IPS DF 6.9 (cell line): ENCODE measurements around the gene PSMA7.
"Not testable (repeated sequence)": the region's sequence is repeated elsewhere in the genome, so short reads cannot be mapped to it uniquely, and the experiment has no call there.

Experiments used
- DNase-seq: peaks from one replicate; pipeline ENCODE4 v3.0.0-alpha.2; 2013; ENCODE audit warnings: low read depth, low spot score
- H3K27ac ChIP-seq: one replicate; pipeline ENCODE4 v1.5.1; 2013; ENCODE audit warnings: low read length, control low read depth
- H3K27me3 ChIP-seq: 2 replicates; pipeline ENCODE4 v1.6.1; 2013; ENCODE audit warnings: mild to moderate bottlenecking, low read length; ENCODE audit not compliant: control insufficient read depth, insufficient read depth
- H3K36me3 ChIP-seq: 2 replicates; pipeline ENCODE4 v1.6.1; 2013; ENCODE audit warnings: low read length; ENCODE audit not compliant: control insufficient read depth, insufficient read depth
- H3K4me1 ChIP-seq: 2 replicates; pipeline ENCODE4 v1.6.1; 2013; ENCODE audit warnings: low read length; ENCODE audit not compliant: control insufficient read depth, insufficient read depth
- H3K4me3 ChIP-seq: 2 replicates; pipeline ENCODE4 v1.5.1; 2013; ENCODE audit warnings: mild to moderate bottlenecking, low read length
- H3K9me3 ChIP-seq: 2 replicates; pipeline ENCODE4 v1.6.1; 2013; ENCODE audit warnings: low read length, inconsistent platforms; ENCODE audit not compliant: control insufficient read depth, insufficient read depth
- WGBS: extraction: QIAGEN DNeasy Blood & Tissue Kit; methylation state at CpG from one replicate; pipeline ENCODE4 v1.1.7; 2013; ENCODE audit warnings: mixed read lengths, missing lambda C conversion rate; ENCODE audit not compliant: insufficient read length, insufficient coverage; 5-methylcytosine and 5-hydroxymethylcytosine counted together

Gene PSMA7

DNA sequence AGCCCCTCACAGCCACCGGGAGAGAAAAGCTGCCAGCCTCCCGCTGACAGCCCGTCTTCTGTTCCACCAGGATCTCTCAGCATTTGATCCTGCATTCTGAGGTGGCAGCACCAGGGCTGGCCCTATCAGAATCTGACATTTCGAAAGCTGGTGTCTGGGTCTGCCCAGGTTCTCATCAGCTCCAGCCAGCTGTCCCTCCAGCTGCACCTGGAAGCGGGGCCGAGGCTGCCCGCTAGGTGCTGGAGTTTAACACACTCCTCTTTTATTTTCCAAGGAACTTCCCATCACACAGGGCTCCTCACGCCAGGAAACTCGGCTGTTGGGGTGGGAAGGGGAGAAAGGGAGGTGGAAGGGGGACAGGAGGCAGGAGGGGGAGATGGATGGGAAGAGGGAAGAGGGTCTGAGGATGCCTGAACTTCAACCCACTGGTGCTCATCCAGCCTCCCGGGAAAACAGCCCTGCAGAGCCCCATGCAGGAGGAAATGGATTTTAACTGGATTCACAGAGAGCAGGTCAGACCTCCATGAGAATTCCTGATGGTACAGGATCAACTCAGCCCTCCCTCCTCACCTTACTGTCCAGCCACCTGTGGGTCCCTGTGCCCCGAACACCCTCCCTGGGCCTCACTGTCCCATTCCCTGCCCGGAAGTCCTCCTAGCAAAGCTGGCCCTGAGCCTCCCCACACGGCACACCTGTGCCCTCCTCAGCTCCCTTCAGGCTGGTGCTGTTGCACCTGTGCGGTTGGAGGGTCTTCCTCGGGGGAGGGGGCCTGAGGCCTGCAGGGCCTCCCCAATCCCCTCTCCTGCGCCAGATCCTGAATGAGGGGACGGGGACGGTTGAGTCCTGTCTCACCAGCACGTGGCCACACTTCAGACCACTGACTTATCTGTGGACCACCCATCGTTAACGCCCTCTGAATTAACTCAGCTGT is 24.8 kb downstream of the PSMA7 start:
- no peak for DNase-seq
- no CpG with 5 or more reads among the region's 21 CpGs for WGBS
- Histone ChIP-seq H3K9me3 (no peaks in the 10 kb centered on the region), H3K36me3 (no peaks in the 10 kb centered on the region), H3K4me3 (no peak overlapping the region), H3K4me1 (no peaks in the 10 kb centered on the region), H3K27ac (no peak overlapping the region), H3K27me3 (no peaks in the 10 kb centered on the region)

DNA sequence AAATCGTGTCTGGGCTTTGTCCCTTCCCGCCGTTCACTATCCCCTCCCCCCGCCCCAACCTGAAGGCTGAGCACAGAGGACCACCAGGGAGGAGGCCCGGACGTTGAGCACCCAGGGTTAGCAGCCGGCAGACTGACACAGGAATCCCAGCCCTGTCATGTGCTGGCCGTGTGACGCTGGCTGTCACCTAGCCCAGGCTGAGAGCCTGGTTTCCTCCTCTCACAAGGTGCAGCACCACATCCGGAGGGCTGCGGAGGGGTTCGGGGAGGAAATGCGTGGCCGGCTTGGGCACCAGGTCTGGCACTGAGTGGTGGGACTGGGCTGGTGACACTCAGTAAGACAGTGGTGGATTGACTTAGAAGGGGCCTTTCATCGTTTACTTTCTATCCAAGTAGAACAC is 25.5 kb downstream of the PSMA7 start:
- no CpG with 5 or more reads among the region's 15 CpGs for WGBS
- Histone ChIP-seq H3K4me3 (no peak overlapping the region), H3K36me3 (no peaks in the 10 kb centered on the region), H3K4me1 (no peaks in the 10 kb centered on the region), H3K9me3 (no peaks in the 10 kb centered on the region), H3K27ac (no peak overlapping the region), H3K27me3 (no peaks in the 10 kb centered on the region)
- DNase-seq = no peak

DNA sequence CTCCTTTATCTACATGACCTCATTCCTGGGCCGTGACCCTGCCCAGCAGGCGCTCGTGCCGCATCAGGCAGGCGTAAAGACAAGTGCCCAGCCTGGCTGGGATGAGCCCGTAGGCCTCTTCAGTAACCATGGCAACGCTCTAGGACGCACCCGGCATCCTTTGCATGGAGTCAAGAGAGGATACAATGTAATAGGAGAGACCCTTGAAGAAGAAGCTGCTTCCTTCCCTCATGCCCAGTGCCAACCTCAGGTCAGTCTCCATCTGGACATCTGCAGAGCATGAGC is 25.9 kb downstream of the PSMA7 start:
- no peak overlapping the region for H3K4me3 ChIP-seq
- no peaks in the 10 kb centered on the region for H3K9me3 ChIP-seq
- no peaks in the 10 kb centered on the region for H3K4me1 ChIP-seq
- H3K27me3 ChIP-seq = no peaks in the 10 kb centered on the region
- H3K36me3 ChIP-seq = no peaks in the 10 kb centered on the region
- DNase-seq = no peak
- H3K27ac ChIP-seq = no peak overlapping the region
- WGBS = no CpG with 5 or more reads among the region's 9 CpGs

DNA sequence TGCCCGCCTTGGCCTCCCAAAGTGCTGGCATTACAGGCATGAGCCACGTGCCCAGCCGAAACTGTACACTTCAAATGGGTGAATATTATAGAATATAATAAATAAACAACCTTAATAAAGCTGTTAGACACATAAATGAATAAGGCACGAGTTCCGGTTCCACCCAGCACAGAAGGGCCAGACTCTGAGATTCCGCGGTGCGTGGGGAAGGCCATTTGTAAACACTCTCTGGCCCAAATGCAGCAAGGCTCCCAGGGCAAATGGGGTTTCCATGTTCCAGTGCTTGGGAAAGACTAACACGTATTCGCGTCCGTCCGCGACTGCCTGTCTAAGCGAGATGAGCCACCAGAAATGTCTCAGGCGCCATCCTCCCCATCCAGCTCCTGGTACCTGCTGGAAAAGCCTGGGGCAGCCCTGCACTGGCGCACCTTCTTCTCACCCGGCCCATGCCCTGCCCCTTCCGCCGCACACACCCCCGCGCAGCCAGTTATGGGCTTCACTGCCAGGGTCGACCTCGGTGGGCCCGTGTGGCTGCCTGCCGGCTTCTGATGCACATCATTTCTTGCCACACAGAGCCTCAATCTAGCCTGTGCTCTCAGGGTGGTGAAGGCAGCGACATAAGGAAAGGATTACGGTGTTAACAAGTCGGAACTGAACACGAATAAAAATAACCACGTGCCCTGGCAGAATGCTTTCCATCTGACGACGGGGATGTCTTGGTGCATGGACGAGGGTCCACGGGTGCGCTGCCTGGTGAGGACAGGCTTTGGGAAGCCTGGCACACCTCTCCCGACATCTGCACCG is 26.4 kb downstream of the PSMA7 start:
- Histone ChIP-seq H3K4me1 (no peaks in the 10 kb centered on the region), H3K27me3 (no peaks in the 10 kb centered on the region), H3K36me3 (no peaks in the 10 kb centered on the region), H3K27ac (no peak overlapping the region), H3K9me3 (no peaks in the 10 kb centered on the region), H3K4me3 (no peak overlapping the region)
- no CpG with 5 or more reads among the region's 38 CpGs for WGBS
- no peak for DNase-seq

DNA sequence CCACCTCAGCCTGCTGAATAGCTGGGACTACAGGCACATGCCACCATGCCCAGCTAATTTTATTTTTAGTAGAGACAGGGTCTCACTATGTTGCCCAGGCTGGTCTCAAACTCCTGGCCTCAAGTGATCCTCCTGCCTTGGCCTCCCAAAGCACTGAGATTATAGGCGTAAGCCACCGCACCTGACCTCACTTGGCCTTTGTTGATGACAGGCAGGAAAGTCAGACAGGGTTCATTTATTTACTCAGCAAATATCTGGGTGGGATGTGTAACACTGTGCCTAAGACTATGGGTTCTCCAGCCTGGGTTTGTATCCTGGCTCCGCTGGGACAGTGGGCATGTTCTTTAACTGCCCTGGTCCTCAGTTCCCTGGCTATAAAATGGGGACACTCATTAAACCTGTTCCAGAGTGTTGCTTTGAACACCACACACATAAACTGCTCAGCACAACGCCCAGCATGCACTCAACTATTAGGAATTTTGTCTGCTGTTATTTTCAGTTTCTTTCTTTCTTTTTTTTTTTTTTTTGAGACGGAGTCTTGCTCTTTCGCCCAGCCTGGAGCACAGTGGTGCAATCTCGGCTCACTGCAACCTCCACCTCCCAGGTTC is 27.3 kb downstream of the PSMA7 start:
- not testable (repeated sequence) for H3K27me3 ChIP-seq, H3K4me3 ChIP-seq, H3K36me3 ChIP-seq, DNase-seq, H3K4me1 ChIP-seq, H3K27ac ChIP-seq, H3K9me3 ChIP-seq
- WGBS = no CpG with 5 or more reads among the region's 7 CpGs

DNA sequence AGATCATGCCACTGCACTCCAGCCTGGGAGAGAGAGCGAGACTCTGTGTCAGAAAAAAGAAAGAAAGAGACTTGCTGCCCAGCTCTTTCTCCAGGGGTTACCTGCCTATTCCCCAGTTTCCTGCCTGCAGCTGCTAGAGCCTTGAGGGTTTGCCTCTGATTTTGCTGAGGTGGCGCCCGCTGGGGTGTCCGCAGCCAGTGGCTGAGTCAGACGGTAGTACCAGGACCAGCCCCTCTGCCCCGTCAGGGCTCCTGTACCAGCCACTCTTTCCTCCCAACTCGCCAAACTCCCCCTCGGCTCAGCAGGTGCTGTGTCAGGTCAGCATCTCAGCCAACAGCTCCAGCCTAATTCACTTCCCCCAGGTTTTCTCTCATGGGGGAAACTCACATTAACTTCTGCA is 28.3 kb downstream of the PSMA7 start:
- no CpG with 5 or more reads among the region's 8 CpGs for WGBS
- no peaks in the 10 kb centered on the region for H3K27me3 ChIP-seq
- H3K27ac ChIP-seq = no peak overlapping the region
- no peak overlapping the region for H3K4me3 ChIP-seq
- no peaks in the 10 kb centered on the region for H3K4me1 ChIP-seq
- no peak for DNase-seq
- H3K36me3 ChIP-seq = no peaks in the 10 kb centered on the region
- H3K9me3 ChIP-seq = no peaks in the 10 kb centered on the region

DNA sequence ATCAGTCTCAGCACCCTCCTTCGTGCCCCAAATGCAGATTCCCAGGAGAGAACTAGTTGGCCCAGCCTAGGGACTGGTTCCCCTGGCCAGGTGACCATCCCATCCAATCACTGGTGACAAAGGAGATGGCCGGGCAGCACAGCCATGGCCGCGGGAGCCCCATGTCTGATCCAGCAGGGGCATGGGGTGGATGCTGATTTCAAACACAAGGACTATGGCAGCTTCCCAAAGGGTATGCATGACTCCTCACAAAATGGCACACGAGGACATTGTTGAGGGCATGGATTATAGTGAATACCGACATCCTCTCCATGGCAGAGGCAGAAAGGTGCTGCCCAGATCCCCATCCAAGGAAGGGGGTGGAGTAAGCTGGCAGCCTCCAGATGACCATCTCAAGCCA is 30.8 kb downstream of the PSMA7 start:
- H3K9me3 ChIP-seq = no peaks in the 10 kb centered on the region
- WGBS = no CpG with 5 or more reads among the region's 6 CpGs
- no peaks in the 10 kb centered on the region for H3K36me3 ChIP-seq
- DNase-seq = no peak
- H3K4me3 ChIP-seq = no peak overlapping the region
- no peaks in the 10 kb centered on the region for H3K27me3 ChIP-seq
- H3K4me1 ChIP-seq = no peaks in the 10 kb centered on the region
- H3K27ac ChIP-seq = no peak overlapping the region

DNA sequence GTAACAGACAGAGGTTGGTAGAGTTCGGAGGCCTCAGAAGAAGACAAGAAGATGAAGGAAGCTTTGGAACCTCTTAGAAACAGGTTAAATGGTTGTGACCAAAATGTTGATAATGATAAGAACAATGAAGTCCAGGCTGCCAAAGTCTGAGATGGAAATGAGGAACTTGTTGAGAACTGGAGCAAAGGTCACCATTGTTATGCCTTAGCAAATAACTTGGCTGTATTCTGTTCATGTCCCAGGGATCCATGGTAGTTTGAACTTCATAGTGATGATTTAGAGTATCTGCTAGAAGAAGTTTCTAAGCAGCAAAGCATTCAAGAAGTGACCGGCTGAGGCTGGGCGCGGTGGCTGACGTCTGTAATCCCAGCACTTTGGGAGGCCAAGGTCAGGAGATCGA is 32.0 kb downstream of the PSMA7 start:
- no peak overlapping the region for H3K27ac ChIP-seq
- H3K36me3 ChIP-seq = no peaks in the 10 kb centered on the region
- H3K27me3 ChIP-seq = no peaks in the 10 kb centered on the region
- no peak for DNase-seq
- WGBS = no CpG with 5 or more reads among the region's 6 CpGs
- H3K9me3 ChIP-seq = no peaks in the 10 kb centered on the region
- H3K4me3 ChIP-seq = no peak overlapping the region
- no peaks in the 10 kb centered on the region for H3K4me1 ChIP-seq

DNA sequence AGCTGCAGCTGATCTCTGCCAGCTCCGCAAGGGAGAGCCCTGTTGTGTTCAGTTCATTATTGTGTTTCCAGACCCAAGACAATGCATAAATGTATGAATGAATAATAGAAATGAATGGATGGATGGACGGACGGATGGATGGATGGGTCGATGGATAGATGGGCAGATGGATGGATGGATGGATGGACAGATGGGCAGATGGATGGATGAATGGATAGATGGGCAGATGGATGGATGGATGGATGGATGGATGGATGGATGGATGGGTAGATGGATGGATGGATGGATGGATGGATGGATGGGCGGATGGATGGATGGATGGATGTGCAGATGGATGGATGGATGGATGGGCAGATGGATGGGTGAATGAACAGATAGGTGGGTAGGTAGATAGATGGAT is 37.6 kb downstream of the PSMA7 start:
- WGBS = 100% methylated on average over 3 of the region's 5 CpGs
- H3K9me3 ChIP-seq = no peaks in the 10 kb centered on the region

DNA sequence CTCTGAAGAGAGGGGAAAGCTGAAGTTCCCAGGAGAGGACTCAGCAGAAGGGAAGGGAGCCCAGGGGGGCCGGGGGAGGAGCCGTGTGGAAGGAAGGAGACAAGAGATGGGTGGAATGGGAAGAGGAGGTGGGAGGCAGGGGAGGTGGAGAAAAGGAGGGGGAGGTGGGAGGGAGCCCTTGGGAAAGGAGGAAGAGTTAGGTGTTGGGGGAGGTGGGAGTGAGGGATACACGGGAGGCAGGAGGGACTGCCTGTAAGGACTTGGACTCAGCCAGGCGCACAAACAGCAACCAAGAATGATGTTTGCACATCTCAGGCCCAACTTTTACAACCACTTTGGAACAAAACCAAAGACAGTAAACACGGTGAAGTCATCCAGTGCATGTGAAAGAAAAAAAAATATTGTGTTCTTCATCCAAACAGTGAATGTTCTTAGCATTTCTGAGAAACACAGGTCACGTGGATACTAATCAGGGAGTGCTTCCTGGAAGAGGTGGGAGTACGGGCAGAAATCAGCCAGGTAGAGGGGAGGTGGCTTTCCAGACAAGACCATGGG is 38.3 kb downstream of the PSMA7 start:
- Histone ChIP-seq H3K27ac (no peak overlapping the region), H3K9me3 (no peaks in the 10 kb centered on the region), H3K4me3 (no peak overlapping the region), H3K27me3 (no peaks in the 10 kb centered on the region), H3K4me1 (peaks cover 3% of the 10 kb centered on the region; the same call in 1 of the 2 replicates), H3K36me3 (no peaks in the 10 kb centered on the region)
- WGBS = no CpG with 5 or more reads among the region's 7 CpGs
- DNase-seq = no peak

More for the DNA sequence above, 37.6 kb downstream of the PSMA7 start:
- Histone ChIP-seq H3K27ac (no peak overlapping the region), H3K4me3 (no peak overlapping the region), H3K27me3 (no peaks in the 10 kb centered on the region), H3K4me1 (peaks cover 3% of the 10 kb centered on the region; the same call in 1 of the 2 replicates), H3K36me3 (no peaks in the 10 kb centered on the region)
- no peak for DNase-seq
